Ovary (tissue), 3 donors: ENCODE results near the gene ARPC1B.

Source experiments
- CTCF ChIP-seq, 3 donors: fragments of 450-650 bp in 2 of 3; fragments of 200-600 bp in 1 of 3; IDR thresholded peaks; one replicate each; pipeline versions ENCODE4 v1.5.1 to v1.8.0; 2016 to 2022; ENCODE audit warnings: antibody characterized with exemption in 3 of 3, mild to moderate bottlenecking in 1 of 3
- EP300 ChIP-seq: sonication (generic); formaldehyde crosslinking; IDR thresholded peaks from one replicate; pipeline ENCODE4 v1.6.1; 2017; ENCODE audit warnings: antibody characterized with exemption
- POLR2A ChIP-seq: fragments of 450-650 bp; IDR thresholded peaks from one replicate; pipeline ENCODE4 v1.6.1; 2017; ENCODE audit warnings: antibody characterized with exemption, mild to moderate bottlenecking, moderate library complexity
- donor health status: DM: no; HTN: no; CAD: no.

- no peak for TF ChIP-seq CTCF (IDR thresholded peaks at IDR 0.05)
- TF ChIP-seq POLR2A: no peak
- TF ChIP-seq EP300: no peak
These were observed 11.2 kb upstream of the ARPC1B start for GRCh38 chr7:99363286-99363685.
